Pons (tissue), 1 donor: Measurements from ENCODE around the gene RNF44.

Experiments used
- DNase-seq: peaks from one replicate; pipeline ENCODE4 v3.0.0-alpha.2; 2016; ENCODE audit warnings: low spot score

RNF44 gene

GRCh38 chr5:176536902-176537553, at the start of gene RNF44:
RNF44 (minus strand) TSS chr5:176537402; CDS start chr5:176532472, 4,930 bp downstream.
- peak; percentile 97 for DNase-seq

GRCh38 chr5:176583076-176583475, 45.9 kb upstream of the RNF44 start:
- no peak for DNase-seq

GRCh38 chr5:176581361-176581760, 44.2 kb upstream of the RNF44 start:
- no peak for DNase-seq

GRCh38 chr5:176579323-176579722, 42.1 kb upstream of the RNF44 start:
- DNase-seq = no peak

GRCh38 chr5:176578391-176578808, 41.2 kb upstream of the RNF44 start:
- DNase-seq = no peak

- DNase-seq = no peak
These were observed 40.3 kb upstream of the RNF44 start for GRCh38 chr5:176577312-176578176.

- DNase-seq = no peak
These were observed 38.6 kb upstream of the RNF44 start for GRCh38 chr5:176575488-176576422.

- DNase-seq = no peak
These were observed 37.9 kb upstream of the RNF44 start for GRCh38 chr5:176575066-176575465.

GRCh38 chr5:176574297-176574591, 37.0 kb upstream of the RNF44 start:
- no peak for DNase-seq

- peak; percentile 50 for DNase-seq
These were observed 36.5 kb upstream of the RNF44 start for GRCh38 chr5:176573564-176574296.

GRCh38 chr5:176570044-176570443, 32.8 kb upstream of the RNF44 start:
- DNase-seq = no peak

- no peak for DNase-seq
These were observed 31.5 kb upstream of the RNF44 start for GRCh38 chr5:176568657-176569056.

- no peak for DNase-seq
These were observed 28.6 kb upstream of the RNF44 start for GRCh38 chr5:176565760-176566288.

GRCh38 chr5:176564002-176564401, 26.8 kb upstream of the RNF44 start:
- DNase-seq = no peak

- DNase-seq = no peak
These were observed 25.0 kb upstream of the RNF44 start for GRCh38 chr5:176562189-176562588.

GRCh38 chr5:176561259-176561658, 24.1 kb upstream of the RNF44 start:
- no peak for DNase-seq

GRCh38 chr5:176560364-176560763, 23.2 kb upstream of the RNF44 start:
- no peak for DNase-seq

- DNase-seq = no peak
These were observed 22.5 kb upstream of the RNF44 start for GRCh38 chr5:176559683-176560082.

GRCh38 chr5:176557846-176558245, 20.6 kb upstream of the RNF44 start:
- DNase-seq = no peak

- DNase-seq = no peak
These were observed 16.3 kb upstream of the RNF44 start for GRCh38 chr5:176553260-176554085.
